HUES6 (cell line): ENCODE measurements around the gene ONECUT1.

Source experiments
- H3K27ac ChIP-seq: 2 replicates; pipeline ENCODE4 v1.7.0; 2013; ENCODE audit warnings: low read depth, mild to moderate bottlenecking, low read length, inconsistent platforms
- H3K27me3 ChIP-seq: 2 replicates; pipeline ENCODE4 v1.6.1; 2013; ENCODE audit warnings: low read length; ENCODE audit not compliant: control insufficient read depth, insufficient read depth
- H3K36me3 ChIP-seq: 2 replicates; pipeline ENCODE4 v1.6.1; 2013; ENCODE audit warnings: low read length; ENCODE audit not compliant: control insufficient read depth, insufficient read depth
- H3K4me1 ChIP-seq: 2 replicates; pipeline ENCODE4 v1.6.1; 2013; ENCODE audit warnings: low read length; ENCODE audit not compliant: control insufficient read depth, insufficient read depth
- H3K4me3 ChIP-seq: 2 replicates; pipeline ENCODE4 v1.5.1; 2013; ENCODE audit warnings: low read depth, low read length
- H3K9ac ChIP-seq: one replicate; pipeline ENCODE4 v1.6.1; 2013; ENCODE audit warnings: mild to moderate bottlenecking, low read length
- H3K9me3 ChIP-seq: 2 replicates; pipeline ENCODE4 v1.6.1; 2013; ENCODE audit warnings: low read depth, low read length; ENCODE audit not compliant: control insufficient read depth, insufficient read depth

ONECUT1 gene

DNA sequence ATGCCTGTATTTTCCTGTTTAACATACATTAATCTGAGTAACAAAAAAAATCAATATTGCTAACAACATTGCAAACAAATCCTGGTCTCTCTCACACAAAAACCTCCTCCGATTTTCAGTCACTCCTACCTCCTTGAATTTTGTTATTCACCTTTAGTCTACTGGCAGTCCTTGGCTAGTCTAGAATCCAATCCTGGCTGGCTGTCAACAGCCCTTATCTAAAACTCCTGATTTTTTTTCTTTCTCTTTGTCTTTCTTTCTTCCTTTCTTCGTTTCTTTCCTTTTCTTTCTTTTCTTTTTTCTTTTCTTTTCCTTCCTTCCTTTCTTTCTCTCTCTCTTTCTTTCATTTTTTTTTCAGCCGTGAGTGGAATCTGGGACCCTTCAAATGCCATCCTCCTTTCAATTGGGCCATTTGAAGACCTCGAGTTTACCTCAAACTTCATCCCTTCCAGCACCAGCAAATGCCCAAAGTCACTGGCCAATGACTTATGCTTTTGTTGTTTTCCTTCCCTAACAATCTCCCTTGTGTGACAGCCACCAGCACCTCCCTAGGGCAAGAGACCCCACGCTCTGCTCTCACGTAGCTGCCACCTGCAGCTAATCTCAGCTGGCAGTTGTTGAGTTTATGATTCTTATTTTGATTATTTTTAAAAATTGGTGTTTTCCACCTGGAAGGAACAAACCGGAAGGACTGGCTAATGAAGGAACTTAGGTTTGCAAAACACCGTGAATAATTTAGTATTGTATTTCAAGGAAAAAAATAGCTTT, 6.8 kb upstream of the ONECUT1 start:
- Histone ChIP-seq H3K4me1 (peaks cover 64% of the 10 kb centered on the region), H3K4me3 (no peak overlapping the region), H3K9ac (no peak overlapping the region), H3K27me3 (peaks cover 100% of the 10 kb centered on the region), H3K36me3 (no peaks in the 10 kb centered on the region), H3K9me3 (no peaks in the 10 kb centered on the region), H3K27ac (no peak overlapping the region)

- no peak overlapping the region for H3K27ac ChIP-seq
- no peak overlapping the region for H3K4me3 ChIP-seq
- no peaks in the 10 kb centered on the region for H3K9me3 ChIP-seq
- H3K27me3 ChIP-seq, result peaks cover 100% of the 10 kb centered on the region
- H3K4me1 ChIP-seq, result peaks cover 72% of the 10 kb centered on the region
- no peaks in the 10 kb centered on the region for H3K36me3 ChIP-seq
- H3K9ac ChIP-seq, result no peak overlapping the region
Observed at GRCh38 chr15:52796228-52796521, 6.0 kb upstream of the ONECUT1 start.

DNA sequence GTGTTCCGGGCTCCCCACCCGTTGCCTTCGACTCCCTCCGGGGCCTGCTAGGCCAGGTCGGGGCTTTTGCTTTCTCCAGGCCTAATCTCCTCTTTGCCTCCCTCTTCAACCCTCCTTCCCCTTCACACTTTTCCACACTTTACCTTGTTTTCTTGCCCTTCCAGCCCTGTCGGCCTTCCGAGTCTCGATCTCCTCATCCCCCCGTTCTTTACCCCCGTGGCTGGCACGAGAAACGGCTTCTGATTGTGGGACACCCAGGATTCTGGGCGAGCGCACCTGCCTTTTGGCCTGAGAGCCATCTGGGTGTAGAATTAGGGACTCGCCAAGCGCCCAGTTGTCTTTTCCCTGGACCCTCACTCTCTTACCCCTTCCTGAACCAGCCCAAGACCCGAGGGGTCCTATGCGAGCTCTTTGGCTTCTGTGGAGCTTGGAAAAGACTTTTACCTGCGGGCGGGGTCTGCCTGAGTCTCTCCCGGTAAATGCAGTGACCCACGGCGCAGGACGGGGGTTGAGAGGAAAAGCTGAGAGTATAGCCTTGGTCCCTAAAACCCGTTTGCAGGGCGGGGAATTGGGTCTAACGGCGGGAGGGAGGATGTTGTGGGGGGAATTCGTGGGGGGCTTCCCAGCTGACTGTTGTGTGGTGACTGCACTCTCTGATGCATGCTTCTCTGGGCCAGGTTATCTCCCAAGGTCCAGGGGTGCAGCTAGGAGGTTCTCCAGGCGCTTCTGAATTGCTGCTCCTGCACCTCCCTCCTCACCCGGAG, 5.5 kb upstream of the ONECUT1 start:
- Histone ChIP-seq H3K4me3 (no peak overlapping the region), H3K27me3 (peaks cover 100% of the 10 kb centered on the region), H3K27ac (no peak overlapping the region), H3K9me3 (no peaks in the 10 kb centered on the region), H3K9ac (no peak overlapping the region), H3K4me1 (peaks cover 72% of the 10 kb centered on the region), H3K36me3 (no peaks in the 10 kb centered on the region)

- no peak overlapping the region for H3K9ac ChIP-seq
- no peaks in the 10 kb centered on the region for H3K36me3 ChIP-seq
- peaks cover 99% of the 10 kb centered on the region for H3K27me3 ChIP-seq
- H3K4me3 ChIP-seq, result peak overlapping the region; percentile 30
- peaks cover 72% of the 10 kb centered on the region for H3K4me1 ChIP-seq
- no peak overlapping the region for H3K27ac ChIP-seq
- H3K9me3 ChIP-seq, result no peaks in the 10 kb centered on the region
Observed at GRCh38 chr15:52794665-52795463, 4.7 kb upstream of the ONECUT1 start.

DNA sequence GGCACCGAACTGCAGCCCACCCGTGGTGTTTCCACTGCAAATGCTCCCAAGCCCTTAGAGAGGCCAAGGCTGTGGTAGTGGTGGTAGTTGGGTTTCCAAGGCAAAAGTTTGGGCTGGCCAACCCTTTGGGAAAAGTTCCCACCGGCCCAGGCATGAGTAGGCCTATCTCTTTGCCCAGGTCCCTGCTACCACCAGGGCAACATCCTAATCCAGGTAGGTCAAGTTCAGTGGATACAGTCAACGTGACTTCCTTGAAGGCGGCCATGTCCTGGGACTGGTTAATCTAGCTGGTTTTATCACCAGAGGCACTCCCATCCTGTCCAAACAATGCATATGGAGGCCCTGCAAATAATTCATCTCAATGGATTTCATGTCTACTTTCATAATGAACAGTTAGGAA, 1.6 kb upstream of the ONECUT1 start:
- peaks cover 70% of the 10 kb centered on the region for H3K4me1 ChIP-seq
- no peaks in the 10 kb centered on the region for H3K36me3 ChIP-seq
- no peak overlapping the region for H3K27ac ChIP-seq
- no peaks in the 10 kb centered on the region for H3K9me3 ChIP-seq
- H3K9ac ChIP-seq, result no peak overlapping the region
- peak overlapping the region; percentile 67 for H3K4me3 ChIP-seq
- H3K27me3 ChIP-seq, result peaks cover 99% of the 10 kb centered on the region

DNA sequence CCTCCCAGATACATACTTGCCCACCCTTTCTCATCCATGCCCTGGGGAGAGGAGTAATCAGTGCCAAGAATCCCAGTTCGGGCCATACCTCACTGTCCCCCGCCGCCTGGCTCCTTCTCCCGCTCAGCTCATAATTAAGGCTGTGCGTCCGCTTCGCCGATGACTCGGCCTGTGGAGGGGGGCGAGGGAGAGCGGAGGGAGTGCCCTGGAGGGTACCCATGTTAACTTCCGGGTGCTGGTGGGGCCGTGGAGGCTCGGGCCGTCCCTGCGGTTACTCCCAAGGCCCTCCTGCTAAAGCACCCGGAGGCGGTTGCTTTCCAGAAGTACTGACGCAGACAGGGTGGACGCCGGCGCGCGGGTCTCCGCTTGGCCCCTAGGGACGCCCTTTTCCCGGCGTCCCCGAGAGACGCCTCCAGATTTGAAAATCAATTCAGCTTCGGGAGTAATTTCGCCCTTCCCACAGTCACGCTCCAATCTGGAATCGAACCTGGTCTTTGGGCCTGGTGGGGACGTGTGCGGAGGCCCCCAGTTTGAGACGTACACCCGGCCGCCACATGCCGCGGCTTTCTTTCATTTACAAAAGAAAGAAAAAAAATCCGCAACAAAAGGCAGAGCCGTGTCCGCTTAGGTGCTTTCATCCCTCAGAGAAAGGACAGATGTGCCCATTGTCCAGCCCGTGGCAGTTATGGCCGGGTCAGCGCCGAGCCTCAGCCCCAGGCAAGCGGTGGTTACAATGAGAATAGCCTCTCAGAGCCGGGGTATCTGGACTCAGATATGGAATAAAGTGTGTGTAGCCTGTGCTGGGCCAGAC, 1.0 kb upstream of the ONECUT1 start:
- Histone ChIP-seq H3K4me3 (peak overlapping the region; percentile 67), H3K4me1 (peaks cover 69% of the 10 kb centered on the region), H3K9me3 (no peaks in the 10 kb centered on the region), H3K27me3 (peaks cover 99% of the 10 kb centered on the region), H3K9ac (no peak overlapping the region), H3K36me3 (no peaks in the 10 kb centered on the region), H3K27ac (no peak overlapping the region)

GRCh38 chr15:52789601-52790168, 451 bp downstream of the ONECUT1 start:
- Histone ChIP-seq H3K9ac (no peak overlapping the region), H3K27me3 (peaks cover 99% of the 10 kb centered on the region), H3K4me1 (peaks cover 74% of the 10 kb centered on the region), H3K4me3 (peak overlapping the region; percentile 67), H3K36me3 (no peaks in the 10 kb centered on the region), H3K27ac (no peak overlapping the region), H3K9me3 (no peaks in the 10 kb centered on the region)

DNA sequence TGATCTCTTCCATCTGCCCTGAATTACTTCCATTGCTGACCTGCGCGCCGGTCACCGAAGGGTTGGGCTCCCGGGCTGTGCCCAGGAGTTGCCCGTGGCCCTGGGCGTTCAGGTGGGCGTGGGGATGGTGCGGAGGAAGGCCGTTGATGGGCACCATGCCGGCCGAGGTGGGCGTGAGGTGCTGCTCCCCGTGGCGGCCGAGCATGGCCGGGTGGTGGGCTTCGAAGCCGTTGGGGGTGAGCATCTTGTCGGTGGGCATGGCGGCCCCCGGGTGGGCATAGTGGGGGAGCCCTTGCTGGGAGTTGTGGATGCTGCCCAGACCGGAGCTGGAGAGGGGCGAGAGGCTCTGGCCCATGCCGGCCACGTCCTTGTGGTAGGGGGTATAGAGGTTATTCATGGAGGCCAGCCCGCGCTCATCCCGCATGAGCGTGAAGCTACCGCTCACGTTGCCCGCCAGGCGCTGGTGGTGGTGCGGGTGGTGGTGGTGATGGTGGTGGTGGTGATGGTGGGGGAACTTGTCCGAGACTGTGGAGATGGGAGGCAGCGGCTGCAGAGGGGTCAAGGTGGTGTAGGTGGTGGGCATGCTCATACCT, 1.0 kb downstream of the ONECUT1 start:
- H3K9ac ChIP-seq, result no peak overlapping the region
- no peaks in the 10 kb centered on the region for H3K9me3 ChIP-seq
- no peak overlapping the region for H3K27ac ChIP-seq
- H3K36me3 ChIP-seq, result no peaks in the 10 kb centered on the region
- peak overlapping the region; percentile 67 for H3K4me3 ChIP-seq
- peaks cover 99% of the 10 kb centered on the region for H3K27me3 ChIP-seq
- H3K4me1 ChIP-seq, result peaks cover 74% of the 10 kb centered on the region

DNA sequence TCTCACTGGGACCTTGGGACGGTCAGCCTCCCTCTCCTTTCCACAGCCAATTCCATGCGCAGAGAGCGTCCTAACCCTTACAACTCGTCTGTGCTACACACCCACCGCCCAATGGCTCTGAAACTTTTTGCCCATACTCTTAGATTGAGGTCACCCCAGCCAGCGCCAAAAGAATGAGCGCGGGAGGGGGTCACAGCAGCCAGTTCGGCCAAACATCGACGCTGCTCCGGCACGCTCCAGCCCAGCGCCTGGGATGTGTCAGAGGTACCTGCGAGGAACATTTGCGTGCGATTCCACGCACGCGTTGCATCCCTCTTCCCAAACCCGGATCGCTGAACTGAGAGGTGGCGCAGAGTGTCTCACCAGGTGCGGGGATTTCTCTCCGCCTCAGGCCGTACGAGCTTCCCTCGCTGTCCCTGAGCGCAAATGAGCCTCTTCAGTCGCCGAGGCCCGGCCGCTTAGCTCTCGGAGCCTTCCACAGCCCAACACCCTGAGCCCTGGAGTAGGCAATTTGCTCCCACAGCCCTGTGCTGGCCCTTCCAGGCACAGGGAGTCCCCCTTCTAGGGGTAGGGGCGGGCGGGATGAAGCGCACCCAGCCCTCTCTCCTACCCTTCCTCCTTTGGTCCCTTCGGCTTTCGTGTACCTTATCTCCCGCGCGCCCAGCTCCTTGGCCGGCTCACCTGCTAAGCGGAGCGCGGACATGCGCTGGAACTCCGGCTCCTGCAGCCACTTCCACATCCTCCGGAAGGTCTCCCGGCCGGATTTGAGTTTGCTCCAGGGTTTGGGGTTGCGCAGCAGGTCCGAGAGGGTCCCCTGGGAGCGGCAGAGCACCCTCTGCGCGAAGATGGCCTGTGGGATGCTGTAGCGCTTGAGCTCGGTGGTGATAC, 1.8 kb downstream of the ONECUT1 start:
- Histone ChIP-seq H3K36me3 (no peaks in the 10 kb centered on the region), H3K4me3 (peak overlapping the region; percentile 67), H3K27ac (no peak overlapping the region), H3K9ac (peak overlapping the region; percentile 15), H3K27me3 (peaks cover 99% of the 10 kb centered on the region), H3K4me1 (peaks cover 68% of the 10 kb centered on the region), H3K9me3 (no peaks in the 10 kb centered on the region)
